Type B pancreatic cell (in vitro differentiated cells): ENCODE data around the gene RPF1. TPM values are rescaled to one million over a fixed set of nuclear protein-coding genes. Genes with fewer than 3 reads are reported as not detected.

Source experiments
- total RNA-seq: library from RNA; stranded (reverse); gene quantifications from 2 replicates; pipeline ENCODE4 v1.2.1, GENCODE V29; 2021; ENCODE audit warnings: low replicate concordance

RPF1 gene
- total RNA-seq, 1 donor from 2014 or later = 34.1 TPM

Other genes with a start within 250 kb of the RPF1 start
- gene SAMD13, start 177.6 kb upstream of the RPF1 start, total RNA-seq = 3.6 and 6.0 TPM in 2 replicates
- gene DNASE2B, start 80.8 kb upstream of the RPF1 start, total RNA-seq = not detected in 2 replicates
- 0.67 and 1.8 TPM in 2 replicates for gene SPATA1, start 27.1 kb downstream of the RPF1 start, total RNA-seq
- gene GNG5, start 27.3 kb downstream of the RPF1 start, total RNA-seq = 114 and 125 TPM in 2 replicates
- gene CTBS, start 95.2 kb downstream of the RPF1 start, total RNA-seq = 10.6 and 11.3 TPM in 2 replicates
- 22.2 and 34.0 TPM in 2 replicates for gene SSX2IP, start 211.2 kb downstream of the RPF1 start, total RNA-seq